HG03460 (cell line): ENCODE results near the gene PSD2.
A peak's percentile ranks its signal among the peaks of the same experiment; 100 is the strongest.

Source experiments
- ATAC-seq: cut with Tn5 transposase; IDR thresholded peaks from one replicate; pipeline ENCODE4 v1.9.1; 2021; ENCODE audit not compliant: unreplicated experiment

PSD2 gene

DNA sequence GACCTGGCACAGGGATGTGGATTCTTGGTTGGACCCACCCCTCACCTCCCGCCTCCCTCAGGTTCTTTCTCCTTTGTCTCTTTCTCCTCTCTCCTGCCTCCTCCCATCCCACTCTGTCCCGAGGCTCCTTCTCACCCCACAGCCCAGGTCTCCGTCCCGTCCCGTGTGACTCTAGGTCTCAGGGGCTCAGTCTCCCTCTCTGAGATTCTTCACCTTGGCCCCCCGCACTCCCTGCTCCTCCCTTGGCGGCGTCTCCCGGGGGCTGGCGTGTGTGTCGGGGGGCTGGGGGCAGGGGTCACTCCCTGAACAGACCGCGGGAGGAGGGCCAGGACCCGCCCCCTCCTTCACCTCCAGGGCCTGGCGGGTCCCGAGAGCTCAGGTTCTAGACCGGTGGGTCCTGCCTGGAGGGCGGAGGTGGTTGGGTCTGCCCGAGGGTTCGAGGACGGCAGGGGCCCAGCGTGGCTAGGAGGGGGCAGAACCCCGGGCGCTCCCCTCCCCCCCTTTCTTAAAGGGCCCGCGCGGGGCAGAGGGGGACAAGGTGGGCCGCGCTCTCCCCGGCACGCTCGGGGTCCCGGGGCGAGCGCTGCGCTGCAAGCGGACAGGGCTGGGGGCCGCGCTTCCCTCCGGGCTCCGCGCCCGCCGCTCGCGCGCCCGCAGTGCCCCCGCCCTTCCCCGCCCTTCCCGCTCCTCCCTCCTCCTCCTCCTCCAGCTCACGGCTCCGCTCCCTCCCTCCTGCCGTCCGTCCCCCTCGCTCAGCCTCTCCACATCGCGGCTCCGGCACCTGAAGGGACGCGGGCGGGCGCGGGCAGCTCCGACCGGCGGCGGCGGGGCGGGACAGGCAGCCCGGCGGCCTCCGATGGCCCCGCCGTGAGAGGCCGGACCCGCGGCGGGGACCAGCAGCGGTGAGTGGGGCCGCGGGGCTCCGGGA is at the start of gene PSD2:
Gene PSD2 (plus strand): TSS at position 735 of the 928 bp plus-strand sequence. CDS start 13,633 bp downstream, outside the sequence.
- no peak for ATAC-seq

DNA sequence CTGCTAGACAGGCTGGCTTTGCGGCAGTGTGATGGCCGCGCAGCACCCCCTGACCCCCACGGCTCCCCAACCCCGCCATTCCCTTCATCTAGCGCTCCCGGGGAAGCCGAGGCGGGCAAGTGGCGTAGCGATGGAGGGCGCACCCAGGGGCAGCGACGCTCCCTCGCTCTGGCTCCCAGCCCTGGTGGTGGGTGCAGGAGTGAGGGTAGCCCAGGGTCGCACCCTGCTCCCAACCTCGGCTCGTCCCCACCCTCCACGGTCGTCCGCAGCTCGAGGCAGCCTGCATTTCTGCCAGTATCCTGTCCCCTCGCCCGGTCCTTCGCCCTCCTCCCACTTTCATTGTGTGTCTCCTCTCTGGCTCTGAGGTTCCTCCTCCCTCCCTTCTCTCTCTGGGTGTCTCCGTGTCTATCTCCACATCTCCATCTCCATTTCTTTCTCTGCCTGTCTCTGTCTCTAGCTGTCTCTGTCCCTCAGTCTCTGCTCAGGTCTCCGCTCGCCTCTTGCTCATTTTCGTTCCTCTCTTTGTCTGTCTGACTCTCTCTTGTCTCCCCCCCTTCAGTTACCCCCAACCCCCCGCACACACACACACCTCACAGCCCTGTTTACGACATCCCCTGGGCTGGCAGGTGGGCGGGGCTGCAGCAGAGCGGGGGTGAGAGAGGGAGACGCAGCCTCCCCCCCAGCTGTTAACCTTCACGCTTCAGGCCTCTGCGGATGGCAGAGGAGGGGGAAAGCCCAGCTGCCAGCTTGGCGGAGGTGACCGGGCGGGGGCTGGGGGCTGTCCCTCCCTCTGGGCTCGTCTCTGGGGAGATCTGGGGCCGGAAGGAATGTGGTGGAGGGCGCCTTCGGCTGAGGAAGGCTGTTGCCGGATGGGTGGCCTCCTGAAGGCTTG is 48.7 kb upstream of the PSD2 start:
- peak; percentile 46 for ATAC-seq

DNA sequence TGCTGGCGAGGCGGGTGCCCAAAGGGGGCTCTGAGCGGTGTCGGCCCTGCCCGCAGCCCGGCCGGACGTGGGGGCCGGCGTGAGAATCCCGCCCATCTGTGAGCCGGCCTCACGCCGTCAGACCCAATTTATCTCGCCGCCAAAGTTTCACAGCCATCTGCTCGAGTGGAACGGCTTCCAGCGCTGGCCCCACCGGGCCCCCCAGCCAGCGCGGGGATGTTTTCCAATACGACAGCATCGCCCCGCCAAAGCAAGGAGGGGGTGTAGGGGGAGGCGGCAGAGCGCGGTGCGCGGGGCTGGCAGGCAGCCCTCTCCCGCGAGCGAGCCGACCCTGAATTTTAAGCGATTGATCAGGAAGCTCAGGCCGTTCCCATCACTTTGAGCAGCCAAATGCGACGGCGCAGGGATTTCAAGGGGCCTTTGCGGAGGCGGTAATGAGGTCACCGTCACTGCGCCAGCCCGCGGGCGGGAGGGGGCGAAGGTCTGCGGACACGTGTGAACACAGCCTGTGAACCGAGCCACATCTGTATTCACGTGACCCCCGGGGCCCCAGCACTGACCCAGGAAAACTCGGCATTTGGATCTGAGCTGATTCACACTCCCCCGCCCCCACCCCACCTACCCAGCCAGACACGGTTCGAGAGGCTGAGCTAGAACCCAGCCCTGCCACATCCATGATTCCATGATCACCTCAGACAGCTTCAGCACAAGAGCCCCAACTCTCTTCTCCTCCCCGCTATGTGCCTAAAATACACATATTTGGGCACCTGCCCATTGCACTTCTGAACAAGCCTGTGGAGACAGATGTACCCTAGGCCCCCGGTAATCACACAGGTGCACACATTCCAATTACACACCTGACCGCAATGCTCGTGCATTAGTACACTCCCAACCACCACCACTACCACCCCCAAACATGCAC is 47.8 kb upstream of the PSD2 start:
- ATAC-seq = no peak

DNA sequence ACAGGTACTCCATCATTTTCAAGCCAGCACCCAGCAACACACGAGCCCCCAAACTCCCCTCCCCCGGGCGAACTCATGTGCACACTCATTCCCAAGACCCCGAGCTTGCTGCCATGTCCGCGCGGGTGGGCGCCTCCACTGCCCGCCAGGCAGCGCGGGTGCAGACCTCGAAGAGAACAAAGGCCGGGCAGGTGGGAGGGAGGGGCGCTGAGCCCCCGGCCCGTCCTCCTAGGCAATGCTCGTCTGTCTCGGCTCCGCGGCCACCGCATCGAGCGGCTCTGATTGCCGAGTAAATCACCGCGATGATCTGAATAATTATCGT is 47.1 kb upstream of the PSD2 start:
- ATAC-seq = no peak

DNA sequence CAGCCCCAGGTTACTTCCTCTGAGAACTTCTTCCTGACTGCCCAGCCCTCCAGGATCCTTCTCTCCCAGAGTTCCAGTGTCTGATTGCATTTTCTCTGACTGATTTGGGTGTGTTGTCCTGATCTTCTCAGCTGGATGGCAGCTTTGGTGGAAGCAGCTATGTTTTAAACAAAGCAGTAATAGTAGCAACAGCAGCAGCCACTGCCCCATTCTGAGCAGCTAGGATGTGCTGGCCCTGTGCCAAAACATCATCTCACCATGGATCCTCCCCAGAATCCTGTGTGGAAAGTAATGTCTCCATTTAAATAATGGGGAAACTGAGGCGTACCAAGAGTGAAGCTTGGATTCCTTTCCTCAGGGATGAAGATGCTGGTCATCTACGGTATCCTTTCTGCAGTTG is 46.4 kb upstream of the PSD2 start:
- no peak for ATAC-seq

DNA sequence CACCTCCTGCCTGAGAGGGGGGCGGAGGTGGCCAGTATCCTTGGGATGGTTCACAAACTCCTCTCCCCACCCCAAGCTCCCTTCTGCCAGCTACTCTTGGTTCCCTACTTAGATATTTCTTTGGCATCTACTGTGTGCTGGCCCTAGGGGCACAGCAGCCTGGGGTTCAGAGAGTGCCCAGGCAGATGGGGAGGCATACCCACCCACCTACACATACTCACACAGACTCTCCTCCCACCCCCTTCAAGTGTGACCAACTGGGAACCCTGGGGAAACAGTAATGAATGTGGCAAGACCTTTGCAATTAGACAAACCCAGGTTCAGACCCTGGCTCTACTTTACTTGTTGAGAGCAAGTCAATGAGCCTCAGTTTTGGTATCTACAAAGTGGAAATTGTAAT is 44.4 kb upstream of the PSD2 start:
- no peak for ATAC-seq

DNA sequence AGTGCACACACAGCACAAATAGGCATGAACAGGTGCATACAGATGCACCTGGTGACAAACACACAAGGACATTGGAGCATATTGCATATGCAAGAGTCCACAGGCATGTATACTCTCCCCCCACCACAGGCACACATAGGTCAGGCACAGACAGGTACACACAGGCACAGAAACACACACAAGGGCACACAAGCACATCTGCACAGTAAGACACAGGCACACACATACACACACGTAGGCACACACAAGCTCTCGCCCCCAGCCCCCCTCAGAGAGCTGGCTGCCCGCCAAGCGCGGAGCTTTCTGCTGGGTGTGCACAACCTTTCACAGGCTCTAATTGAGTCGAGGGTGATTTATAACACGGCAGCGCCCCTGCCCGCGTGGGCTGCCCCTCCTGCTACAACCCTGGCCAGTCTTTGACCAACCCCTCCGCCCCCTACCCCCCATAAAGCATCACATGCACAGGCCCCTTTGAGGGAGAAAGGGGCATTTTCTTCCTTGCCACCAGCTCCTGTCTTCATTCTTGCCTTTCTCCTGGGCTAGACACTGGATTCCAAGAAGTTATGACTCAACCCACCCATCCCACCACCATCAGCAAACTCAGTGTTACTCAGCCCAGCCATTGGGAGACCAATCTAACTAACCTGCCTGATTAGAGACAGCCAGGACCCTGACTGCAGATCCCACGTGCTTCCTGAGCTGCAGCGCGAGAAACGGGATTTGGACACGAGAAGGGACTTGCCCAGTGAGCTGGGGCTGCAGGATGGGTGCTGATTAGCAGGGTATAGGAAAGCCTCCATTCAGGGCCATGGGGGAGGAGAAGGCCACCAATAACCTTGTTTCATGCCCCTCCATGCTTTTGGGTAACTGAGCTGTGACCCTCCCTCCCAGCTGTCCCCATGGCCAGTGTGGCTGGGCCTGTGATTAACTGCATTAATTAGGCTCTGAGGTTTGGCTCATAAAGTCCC is 42.8 kb upstream of the PSD2 start:
- no peak for ATAC-seq

DNA sequence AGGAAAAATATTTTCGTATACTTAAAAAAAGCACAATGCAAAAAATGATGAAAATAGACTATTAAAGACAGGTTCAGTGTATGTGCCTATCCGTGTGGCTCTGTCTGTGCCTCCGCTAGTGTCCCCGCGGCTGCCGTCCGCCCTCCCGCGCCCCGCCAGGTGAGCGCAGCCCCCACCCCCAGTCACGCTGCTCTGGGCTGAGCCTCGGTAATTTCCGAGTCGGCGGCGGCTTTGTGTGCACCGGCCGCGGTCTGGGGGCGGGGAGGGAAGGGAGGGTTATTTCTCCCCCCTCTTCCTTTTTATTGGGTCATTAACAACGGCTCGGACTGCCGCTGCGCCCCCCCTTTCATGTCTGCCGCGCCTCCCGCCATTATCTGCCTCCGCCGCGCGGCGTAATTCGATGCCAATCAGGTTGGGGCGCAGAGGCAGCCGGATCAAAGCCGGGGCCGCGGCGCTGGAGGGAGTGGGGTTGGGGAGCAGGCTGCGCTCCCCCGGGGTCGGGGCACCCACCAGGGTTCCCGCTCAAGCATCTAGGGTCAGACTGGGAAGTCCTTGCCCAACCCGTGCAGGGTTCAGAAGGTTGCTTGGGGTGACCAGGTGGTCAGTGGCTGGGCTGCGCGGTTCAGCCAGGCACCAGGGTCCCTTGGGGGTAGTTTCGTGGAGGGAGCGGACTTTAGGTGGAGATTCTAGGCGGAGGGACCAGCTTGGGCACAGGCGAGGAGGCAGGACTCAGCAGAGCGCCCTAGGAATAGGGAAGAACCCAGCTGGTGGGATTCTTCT is 39.5 kb upstream of the PSD2 start:
- no peak for ATAC-seq

DNA sequence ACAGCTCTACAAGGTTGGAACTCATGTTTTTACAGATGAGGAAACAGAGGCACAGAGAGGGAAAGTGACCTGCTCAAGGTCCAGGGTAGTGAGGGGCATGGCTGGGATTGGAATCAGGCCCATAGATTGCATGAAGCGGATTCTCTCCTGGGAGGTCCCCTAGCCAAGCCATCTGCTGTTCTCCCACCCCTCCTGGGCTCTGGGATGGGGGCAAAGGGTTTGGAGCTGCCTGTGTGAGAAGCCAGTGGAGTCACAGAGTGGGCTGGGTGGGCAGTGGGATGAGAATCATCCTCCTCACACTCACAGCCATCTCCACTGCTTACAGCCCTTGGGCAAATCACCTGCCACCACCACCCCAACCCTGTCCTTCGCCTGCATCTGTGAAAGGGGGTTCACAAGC is 38.6 kb upstream of the PSD2 start:
- ATAC-seq = no peak

DNA sequence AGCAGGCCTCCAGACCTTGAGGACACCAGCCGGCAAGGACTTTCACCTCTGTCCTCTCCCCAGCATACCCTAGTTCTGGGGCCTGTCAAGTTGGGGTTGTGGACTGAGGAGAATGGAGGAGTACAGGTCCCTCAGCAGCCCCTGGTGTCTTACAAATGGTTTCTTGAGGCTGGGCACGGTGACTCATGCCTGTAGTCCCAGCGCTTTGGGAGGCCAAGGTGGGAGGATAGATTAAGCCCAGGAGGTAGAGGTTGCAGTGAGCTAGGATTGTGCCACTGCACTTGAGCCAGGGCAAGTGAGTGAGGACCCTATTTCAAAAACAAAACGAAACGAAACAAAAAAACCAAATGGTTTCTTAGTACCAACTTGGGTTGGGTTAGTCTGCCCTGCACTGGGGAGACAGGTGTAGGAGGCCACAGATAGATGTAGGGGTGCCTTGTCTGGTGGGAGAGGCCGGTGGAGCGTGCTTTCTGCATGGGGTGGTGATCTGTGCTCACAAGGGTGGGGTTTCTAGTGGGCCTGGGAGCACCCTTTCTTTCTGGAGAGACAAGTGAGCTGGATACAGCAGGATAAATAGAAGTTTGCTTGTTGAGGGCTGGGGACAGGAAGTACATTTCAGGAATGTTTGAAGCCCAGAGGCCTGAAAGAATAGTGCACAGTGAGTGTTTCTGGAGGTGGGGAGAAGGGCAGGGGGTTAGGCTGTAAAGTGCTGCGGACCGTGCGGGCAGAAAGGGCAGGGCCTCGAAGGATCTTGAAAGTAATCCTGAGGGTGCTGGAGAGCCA is 37.7 kb upstream of the PSD2 start:
- no peak for ATAC-seq

DNA sequence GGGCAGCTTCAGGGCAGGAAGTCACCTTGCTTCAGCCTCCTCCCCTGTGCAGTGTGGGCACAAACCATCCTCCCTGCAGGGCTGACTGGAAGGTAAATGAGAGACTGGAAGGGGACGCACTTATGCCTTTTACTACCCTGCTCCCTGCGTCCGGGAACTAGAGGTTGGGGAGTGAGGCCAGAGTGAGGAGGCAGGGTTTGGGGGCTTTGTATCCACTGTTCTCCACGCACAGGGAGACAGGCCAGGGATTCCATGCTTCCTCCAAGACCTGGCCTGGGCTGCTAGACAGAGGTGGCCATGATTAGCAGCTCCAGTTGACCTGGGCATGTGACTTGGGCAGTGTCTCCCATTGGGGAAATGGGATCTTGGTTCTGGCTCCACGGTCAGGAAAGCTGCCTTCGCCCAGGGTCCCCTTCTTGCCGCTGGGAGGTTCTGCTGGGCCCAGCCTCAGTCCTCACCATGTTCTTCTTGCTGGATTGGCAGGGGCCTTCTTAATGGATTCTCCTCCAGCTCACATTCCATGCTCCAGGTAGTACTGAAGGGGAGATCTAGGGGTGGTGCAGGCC is 37.0 kb upstream of the PSD2 start:
- no peak for ATAC-seq

DNA sequence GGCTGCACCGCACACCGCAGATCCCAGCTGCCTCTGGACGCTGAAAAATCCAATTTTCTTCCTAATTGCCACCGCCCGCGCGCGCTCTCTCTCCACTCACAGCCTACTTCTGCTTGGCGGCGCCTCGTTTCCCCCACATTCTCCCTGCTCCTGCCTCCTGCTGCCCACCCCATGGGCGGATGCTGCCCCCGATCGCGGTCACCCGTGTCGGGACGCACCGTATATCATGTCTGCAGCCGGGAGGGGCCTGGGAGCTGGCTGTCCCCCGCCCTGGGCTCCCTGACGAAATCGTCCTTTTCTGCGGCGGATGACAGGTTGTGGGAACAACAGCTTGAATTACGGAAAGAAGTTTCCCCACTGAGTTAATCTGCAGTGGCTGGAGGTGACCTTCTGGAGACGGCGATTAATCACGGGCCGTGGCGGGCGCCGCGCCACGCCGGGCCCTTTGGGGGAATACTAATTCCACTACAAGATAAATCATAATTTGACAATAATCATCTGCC is 36.3 kb upstream of the PSD2 start:
- no peak for ATAC-seq

DNA sequence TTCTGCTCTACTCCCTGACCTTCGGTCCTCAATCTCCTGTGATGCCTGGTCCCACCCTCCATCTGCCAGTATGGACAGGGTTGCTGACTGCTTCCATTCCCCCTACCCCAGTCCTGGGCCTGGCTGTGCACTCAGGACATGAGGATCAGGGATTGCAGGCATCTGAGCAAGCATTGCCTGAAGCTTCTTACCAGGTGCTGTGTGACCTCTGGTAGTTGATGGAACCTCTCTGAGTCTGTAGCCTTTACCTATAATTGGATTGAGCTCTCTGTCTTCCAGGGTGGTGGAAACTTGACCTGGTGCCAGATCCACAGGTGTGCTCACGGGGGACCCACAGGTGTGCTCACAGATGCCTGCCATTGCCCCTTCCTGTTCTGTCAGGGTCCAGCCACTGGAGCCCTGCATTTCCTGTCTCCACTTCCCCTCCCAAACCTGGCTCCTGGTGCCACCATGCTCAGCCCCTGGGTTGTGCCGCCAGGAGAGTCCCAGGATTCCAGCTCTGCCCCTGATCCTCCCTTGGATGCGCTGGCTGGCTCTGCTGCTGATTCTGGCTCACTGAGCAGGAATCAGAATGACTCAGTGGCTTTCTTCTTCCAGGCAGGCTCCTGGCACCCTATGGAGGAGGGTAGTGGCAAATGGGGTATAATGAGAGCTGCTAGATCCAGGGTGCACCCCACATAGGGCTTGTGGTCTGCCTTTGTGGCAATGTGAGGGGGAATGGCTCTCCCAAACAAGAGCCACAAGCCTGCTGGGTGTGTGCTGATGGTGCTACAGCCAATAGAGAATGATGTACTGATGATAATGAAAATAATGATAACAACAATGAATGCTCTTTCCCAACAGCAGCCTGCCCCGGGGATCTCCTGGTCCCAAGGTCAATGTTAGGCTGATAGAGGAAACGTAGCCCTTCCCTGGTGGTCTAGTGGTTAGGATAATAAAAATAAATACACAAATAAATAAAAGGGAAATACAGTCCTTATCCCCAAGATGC is 35.2 kb upstream of the PSD2 start:
- no peak for ATAC-seq

DNA sequence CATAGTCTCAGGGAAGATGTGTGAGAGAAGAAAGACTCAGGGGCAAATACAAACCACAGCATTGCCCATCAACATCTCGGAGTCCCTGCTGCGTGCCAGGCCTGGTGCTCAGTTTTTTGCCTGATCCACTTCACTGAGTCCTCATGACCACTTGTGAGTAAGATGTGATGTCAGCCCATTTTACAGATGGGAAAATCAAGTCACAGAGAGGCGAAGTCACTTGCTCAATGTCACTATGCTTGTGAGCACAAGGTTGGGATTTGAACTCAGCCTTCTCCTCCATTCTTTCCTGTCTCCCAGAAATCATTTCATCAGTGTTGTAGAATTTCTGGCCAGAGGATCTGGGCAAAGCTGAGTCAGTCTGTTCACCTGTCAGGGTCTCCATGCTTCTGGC is 34.6 kb upstream of the PSD2 start:
- no peak for ATAC-seq

DNA sequence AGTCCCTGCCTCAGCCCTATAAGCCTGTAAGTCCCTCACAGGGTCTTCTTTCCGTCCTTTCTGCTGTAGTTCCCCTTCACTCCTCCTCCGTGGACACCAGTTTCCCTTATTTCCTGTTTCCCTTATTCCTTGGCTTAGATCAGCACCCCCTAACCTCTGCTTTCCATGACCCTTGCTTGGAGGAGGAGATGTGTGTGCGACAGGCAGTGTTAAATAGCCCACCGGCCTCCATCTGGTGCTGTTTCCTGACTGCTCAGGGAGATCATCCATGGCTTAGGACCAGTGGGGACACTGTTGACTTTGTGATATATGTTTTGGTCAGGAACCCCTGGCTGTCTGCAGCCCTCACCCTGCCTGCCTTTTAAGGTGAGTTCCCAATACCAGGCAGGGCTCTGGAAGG is 34.1 kb upstream of the PSD2 start:
- ATAC-seq = no peak

DNA sequence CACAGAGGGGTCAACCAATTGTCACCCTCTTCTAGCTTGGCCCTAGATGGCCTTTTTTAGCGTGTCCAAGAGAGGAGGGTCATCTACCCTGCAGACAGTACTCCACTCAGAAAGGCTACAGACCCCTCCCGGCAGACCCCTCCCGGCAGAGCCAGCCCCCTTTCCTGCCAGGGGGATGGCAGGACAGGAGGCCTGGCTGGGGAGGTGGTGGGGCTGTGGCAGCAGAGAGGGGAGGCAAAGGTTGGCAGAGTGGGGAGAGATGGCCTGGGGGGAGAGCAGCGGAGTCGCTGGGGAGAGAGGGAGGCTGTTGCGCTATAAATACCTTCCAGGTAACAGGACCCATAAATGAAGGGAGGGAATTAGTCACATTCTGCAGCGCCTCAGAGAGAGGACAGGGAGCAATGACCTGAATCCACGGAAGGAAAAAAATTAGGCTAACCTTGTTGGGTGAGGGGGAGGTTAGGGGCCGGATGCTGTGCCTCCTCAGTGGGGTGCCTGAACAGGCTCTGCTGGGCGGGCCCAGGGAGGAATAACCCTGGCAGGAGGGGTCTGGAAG is 32.9 kb upstream of the PSD2 start:
- ATAC-seq = no peak
